ENCODE data around the gene GTF3C5. TPM values are rescaled to one million over a fixed set of nuclear protein-coding genes. Genes with fewer than 3 reads are reported as not detected.
"Not testable (repeated sequence)": the region's sequence is repeated elsewhere in the genome, so short reads cannot be mapped to it uniquely, and the experiment has no call there.

The GTF3C5 gene
- total RNA-seq, 4 donors from 2014 or later, result 32.6 to 54.2 (median 39.0) TPM

DNA sequence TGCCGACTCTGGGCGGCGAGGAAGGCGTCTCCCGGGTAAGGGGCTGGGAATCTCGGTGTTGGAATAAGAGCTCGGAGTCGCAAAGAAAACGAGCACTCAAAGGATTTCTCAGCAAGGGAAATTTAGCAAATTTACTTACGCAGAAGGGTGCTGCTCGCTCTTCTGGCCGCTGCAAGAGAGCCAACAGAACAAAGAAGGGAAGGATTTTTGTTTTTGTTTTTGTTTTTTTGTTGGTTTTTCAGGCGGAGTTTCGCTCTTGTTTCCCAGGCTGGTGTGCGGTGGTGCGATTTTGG, 279 bp downstream of the GTF3C5 start:
- ATAC-seq (ENCODE audit: low FRiP score) (no peak), DNase-seq (ENCODE audit: low spot score) (no peak)
- TF ChIP-seq, protein P1, sequence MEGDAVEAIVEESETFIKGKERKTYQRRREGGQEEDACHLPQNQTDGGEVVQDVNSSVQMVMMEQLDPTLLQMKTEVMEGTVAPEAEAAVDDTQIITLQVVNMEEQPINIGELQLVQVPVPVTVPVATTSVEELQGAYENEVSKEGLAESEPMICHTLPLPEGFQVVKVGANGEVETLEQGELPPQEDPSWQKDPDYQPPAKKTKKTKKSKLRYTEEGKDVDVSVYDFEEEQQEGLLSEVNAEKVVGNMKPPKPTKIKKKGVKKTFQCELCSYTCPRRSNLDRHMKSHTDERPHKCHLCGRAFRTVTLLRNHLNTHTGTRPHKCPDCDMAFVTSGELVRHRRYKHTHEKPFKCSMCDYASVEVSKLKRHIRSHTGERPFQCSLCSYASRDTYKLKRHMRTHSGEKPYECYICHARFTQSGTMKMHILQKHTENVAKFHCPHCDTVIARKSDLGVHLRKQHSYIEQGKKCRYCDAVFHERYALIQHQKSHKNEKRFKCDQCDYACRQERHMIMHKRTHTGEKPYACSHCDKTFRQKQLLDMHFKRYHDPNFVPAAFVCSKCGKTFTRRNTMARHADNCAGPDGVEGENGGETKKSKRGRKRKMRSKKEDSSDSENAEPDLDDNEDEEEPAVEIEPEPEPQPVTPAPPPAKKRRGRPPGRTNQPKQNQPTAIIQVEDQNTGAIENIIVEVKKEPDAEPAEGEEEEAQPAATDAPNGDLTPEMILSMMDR (IDR thresholded peaks at IDR 0.05), result no peak

DNA sequence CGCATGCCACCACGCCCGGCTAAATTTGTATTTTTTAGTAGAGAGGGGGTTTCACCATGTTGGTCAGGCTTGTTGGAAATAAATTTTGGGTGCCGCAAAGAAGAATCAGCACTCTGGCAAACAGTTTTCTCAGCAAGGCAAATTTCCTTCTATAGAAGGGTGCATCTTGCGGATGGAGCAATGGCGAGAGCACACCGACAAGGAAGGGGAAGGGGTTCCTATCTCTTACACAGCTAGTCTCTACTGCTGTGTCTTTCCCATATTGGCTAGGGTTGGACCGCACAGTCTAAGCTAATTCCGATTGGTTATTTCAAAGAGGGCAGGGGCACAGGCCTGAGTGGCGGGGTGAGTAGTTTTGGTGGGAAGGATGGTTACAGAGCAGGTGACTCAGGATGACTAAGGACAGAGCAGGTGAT, 707 bp downstream of the GTF3C5 start:
- ATAC-seq (ENCODE audit: low FRiP score), result no peak
- no peak for DNase-seq (ENCODE audit: low spot score)
- TF ChIP-seq, protein P1 (IDR thresholded peaks at IDR 0.05), result no peak

DNA sequence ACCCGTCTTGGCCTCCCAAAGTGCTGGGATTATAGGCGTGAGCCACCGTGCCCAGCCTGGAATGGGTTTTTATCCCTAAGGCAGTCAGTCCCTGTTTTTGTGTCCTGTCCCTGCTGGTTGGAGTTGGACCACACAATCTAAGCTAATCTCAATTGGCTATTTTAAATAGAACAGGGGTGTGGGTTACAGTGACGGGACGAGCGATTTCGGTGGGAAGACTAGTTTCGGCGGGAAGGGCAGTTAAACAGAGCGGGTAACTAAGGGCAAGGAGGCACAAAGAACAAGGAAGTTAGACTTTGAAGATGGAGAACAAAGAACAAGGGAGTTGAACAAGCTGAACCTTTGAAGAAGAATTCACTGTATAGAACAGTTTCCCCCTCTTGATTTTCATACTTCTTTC, 1.4 kb downstream of the GTF3C5 start:
- ATAC-seq (ENCODE audit: low FRiP score), result no peak
- TF ChIP-seq, protein P1 (IDR thresholded peaks at IDR 0.05), result no peak
- DNase-seq (ENCODE audit: low spot score), result no peak

DNA sequence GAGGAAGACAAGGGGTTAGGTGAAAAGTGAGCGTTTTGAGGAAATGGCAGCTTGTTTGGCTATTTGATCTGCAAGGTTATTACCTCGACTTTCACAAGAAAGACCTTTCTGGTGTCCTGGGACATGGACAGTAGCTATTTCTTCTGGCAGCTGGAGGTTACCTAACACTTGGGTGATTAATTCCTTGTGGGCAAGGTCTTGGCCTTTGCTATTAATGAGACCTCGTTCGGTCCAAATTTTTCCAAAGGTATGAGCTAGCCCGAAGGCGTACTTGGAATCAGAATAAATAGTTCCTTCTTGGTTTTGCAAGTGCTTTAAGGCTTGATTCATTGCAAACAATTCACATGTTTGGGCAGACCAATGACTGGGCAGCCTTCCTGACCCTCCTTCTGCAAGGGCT, 4.9 kb downstream of the GTF3C5 start:
- TF ChIP-seq, protein P1 (IDR thresholded peaks at IDR 0.05), result no peak
- no peak for ATAC-seq (ENCODE audit: low FRiP score)
- DNase-seq (ENCODE audit: low spot score), result no peak

DNA sequence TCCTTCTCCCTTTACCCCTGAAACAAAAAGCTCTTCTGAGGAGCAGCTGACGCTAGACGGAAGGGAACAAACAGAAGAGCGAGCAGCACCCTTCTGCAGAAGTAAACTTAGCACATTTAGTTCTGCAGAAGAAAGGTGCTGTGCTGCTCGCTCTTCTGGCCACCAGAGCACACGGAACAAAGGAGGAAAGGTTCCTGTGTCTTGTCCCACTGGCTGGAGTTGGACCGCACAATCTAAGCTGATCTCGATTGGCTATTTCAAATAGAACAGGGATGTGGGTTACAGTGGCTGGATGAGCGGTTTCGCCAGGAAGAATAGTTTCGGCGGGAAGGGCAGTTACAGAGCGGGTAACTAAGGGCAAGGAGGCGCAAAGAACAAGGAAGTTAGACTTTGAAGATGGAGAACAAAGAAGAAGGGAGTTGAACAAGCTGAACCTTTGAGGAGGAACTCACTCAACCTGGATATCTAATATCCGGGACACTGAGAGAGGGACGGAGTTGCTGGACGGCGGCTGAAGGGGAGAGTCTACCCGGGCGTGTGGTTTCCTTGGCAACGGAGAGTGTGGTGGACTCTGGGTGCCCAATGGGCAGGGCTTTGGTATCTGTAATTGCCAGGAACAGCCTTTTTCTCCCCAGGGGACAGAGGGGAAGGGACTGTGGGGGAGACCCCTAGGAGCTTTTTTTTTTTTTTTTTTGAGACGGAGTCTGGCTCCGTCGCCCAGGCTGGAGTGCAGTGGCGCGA, 7.1 kb downstream of the GTF3C5 start:
- DNase-seq (ENCODE audit: low spot score) (no peak), ATAC-seq (ENCODE audit: low FRiP score) (no peak)
- TF ChIP-seq, protein P1 (IDR thresholded peaks at IDR 0.05), result no peak

DNA sequence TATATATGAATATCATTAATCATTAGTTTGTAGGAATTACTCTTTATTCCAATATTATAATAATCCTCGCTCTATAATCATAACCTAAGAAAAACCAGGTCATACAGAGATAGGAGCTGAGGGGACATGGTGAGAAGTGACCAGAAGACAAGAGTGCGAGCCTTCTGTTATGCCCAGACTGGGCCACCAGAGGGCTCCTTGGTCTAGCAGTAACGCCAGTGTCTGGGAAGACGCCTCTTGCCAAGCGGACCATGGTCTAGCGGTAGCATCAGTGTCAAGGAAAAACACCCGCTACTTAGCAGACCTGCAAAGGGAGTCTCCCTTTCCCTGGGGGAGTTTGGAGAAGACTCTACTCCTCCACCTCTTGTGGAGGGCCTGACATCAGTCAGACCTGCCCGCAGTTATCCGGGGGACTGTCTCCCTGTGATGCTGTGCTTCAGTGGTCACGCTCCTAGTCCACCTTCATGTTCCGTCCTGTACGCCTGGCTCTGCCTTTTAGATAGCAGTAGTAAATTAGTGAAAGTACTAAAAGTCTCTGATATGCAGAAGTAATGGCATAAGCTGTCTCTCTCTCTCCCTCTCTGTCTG, 10.2 kb downstream of the GTF3C5 start:
- DNase-seq (ENCODE audit: low spot score); ATAC-seq (ENCODE audit: low FRiP score): not testable (repeated sequence)

DNA sequence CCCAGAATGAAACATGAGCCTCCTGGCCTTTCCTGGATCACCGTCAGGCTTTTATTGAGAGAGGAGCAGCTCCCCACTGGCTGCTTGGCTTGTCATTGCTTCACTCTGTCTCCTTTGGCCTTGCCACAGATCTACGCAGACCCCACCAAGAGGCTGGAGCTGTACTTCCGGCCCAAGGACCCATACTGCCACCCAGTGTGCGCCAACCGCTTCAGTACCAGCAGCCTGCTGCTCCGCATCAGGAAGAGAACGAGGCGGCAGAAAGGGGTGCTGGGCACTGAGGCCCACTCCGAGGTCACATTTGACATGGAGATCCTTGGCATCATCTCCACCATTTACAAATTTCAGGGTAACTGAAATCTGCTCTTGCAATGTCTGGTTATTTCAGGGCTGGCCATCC, 11.2 kb downstream of the GTF3C5 start:
- TF ChIP-seq, protein P1 (IDR thresholded peaks at IDR 0.05), result no peak
- ATAC-seq (ENCODE audit: low FRiP score), result no peak
- DNase-seq (ENCODE audit: low spot score), result no peak
